SK-N-MC (cell line): ENCODE results near the gene PHF5A.

Experiments
- EZH2 ChIP-seq: fragments of 200-600 bp; sonication (generic); IDR thresholded peaks from one replicate; pipeline ENCODE4 v1.6.1; 2017; ENCODE audit warnings: antibody characterized with exemption
- FOXP2 ChIP-seq: optimal IDR thresholded peaks from 2 replicates; pipeline ENCODE3; 2011; ENCODE audit warnings: mild to moderate bottlenecking, moderate library complexity; ENCODE audit not compliant: insufficient read depth; ENCODE audit errors: extremely low read length, control extremely low read depth
- POLR2AphosphoS5 ChIP-seq: IDR thresholded peaks from 2 replicates; pipeline ENCODE4 v1.6.1; 2012; ENCODE audit warnings: mild to moderate bottlenecking, low read depth, low read length, borderline replicate concordance

DNA sequence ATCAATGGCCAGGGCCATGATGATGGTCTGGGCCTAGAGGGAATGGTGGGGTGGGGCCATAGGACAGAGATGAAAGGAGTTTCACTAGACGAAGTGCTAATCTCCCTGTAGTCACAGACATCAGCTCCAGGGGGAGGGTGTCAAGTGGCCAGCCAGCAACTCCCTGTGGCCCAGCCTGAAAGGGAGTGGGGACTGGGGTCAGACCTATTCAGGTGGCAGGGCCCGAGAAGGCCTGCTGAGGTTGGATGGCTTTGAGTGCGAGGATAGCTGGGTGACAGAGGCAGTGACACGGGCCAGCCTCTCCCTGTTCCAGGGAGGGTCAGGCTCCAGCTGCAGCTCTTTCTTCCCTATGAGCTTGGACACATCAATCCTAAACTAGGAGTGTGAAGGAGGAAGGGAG, 32.9 kb downstream of the PHF5A start:
- no peak for TF ChIP-seq POLR2AphosphoS5
- TF ChIP-seq EZH2: no peak
- TF ChIP-seq FOXP2: no peak
